Uterus (tissue), 2 donors: Measurements from ENCODE around the gene SLCO2A1.

Experiments
- CTCF ChIP-seq, 4 experiments: fragments of 200-600 bp in 2 of 4; fragments of 450-650 bp in 2 of 4; sonication (generic) in 2 of 4; IDR thresholded peaks; one replicate each; pipeline ENCODE4 v1.5.1; 2016 to 2019; ENCODE audit warnings: antibody characterized with exemption in 4 of 4, mild to moderate bottlenecking in 2 of 4, moderate library complexity in 1 of 4
- POLR2A ChIP-seq, 2 donors: fragments of 450-650 bp; IDR thresholded peaks; one replicate each; pipeline ENCODE4 v1.6.1; 2016; ENCODE audit warnings: antibody characterized with exemption in 2 of 2, mild to moderate bottlenecking in 1 of 2, moderate library complexity in 1 of 2

GRCh38 chr3:133983576-133984560 is 45.9 kb downstream of the SLCO2A1 start:
- TF ChIP-seq CTCF (IDR thresholded peaks at IDR 0.05) (no peak), POLR2A (IDR thresholded peaks at IDR 0.05) (no peak)
